Measurements from ENCODE around the gene NCAPG2. TPM values are rescaled to one million over a fixed set of nuclear protein-coding genes. Genes with fewer than 3 reads are reported as not detected.

Gene NCAPG2
- total RNA-seq, 1 experiment from 2014 or later = 99.5 TPM

DNA sequence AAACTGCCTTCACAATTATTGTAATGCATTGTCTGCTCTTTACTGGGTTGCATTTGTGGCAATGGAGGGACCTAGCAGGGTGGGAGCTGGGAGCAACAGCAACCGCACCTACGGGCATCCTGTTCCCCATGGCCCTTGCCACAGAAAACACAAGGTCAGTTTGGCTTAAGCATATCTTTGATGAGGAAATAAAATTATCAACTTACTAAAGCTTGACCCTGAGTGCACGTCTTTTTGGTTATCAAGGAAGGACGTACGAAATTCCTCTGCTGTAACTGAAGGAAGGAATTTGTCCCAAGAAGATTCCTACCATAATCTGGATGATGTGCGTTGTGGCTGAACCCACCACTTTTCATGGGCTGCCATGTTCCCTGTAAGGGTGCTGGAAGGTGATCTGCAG is 97.0 kb downstream of the NCAPG2 start:
- no peaks in the 10 kb centered on the region for H3K9me3 ChIP-seq (ENCODE audit: insufficient read depth, low read depth)
- H3K9me2 ChIP-seq (ENCODE audit: insufficient read depth) = no peaks in the 10 kb centered on the region
- H3K4me1 ChIP-seq (replicated peaks; ENCODE audit: insufficient read depth) = no peaks in the 10 kb centered on the region
- no peak for TF ChIP-seq EZH2 (IDR thresholded peaks at IDR 0.05; ENCODE audit: low read depth)
- TF ChIP-seq, protein P1, sequence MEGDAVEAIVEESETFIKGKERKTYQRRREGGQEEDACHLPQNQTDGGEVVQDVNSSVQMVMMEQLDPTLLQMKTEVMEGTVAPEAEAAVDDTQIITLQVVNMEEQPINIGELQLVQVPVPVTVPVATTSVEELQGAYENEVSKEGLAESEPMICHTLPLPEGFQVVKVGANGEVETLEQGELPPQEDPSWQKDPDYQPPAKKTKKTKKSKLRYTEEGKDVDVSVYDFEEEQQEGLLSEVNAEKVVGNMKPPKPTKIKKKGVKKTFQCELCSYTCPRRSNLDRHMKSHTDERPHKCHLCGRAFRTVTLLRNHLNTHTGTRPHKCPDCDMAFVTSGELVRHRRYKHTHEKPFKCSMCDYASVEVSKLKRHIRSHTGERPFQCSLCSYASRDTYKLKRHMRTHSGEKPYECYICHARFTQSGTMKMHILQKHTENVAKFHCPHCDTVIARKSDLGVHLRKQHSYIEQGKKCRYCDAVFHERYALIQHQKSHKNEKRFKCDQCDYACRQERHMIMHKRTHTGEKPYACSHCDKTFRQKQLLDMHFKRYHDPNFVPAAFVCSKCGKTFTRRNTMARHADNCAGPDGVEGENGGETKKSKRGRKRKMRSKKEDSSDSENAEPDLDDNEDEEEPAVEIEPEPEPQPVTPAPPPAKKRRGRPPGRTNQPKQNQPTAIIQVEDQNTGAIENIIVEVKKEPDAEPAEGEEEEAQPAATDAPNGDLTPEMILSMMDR (conservative IDR thresholded peaks at IDR 0.05) = no peak
- H3F3A ChIP-seq (ENCODE audit: insufficient read depth, low read depth) = no peaks in the 10 kb centered on the region
- POLR2A ChIA-PET (ENCODE audit: unreplicated experiment) = no interaction called here
- H4K20me1 ChIP-seq (ENCODE audit: insufficient read depth) = no peaks in the 10 kb centered on the region
- H3K4me3 ChIP-seq = no peak overlapping the region
- intact Hi-C loops (cut with micrococcal nuclease; ENCODE audit: unreplicated experiment) = no loop called here
- no peaks in the 10 kb centered on the region for H3K27me3 ChIP-seq (ENCODE audit: insufficient read depth, low read depth)
- CTCF ChIA-PET = no interaction called here
- H3K36me3 ChIP-seq (ENCODE audit: low read depth) = no peaks in the 10 kb centered on the region
- BruUV-seq (replicated peaks) = no TSS peak
- H3K79me2 ChIP-seq (ENCODE audit: low read depth) = no peaks in the 10 kb centered on the region
- H3K27ac ChIP-seq = no peak overlapping the region
- no peak overlapping the region for H2AFZ ChIP-seq
- no peak overlapping the region for H3K4me2 ChIP-seq
- DNase-seq = no peak

DNA sequence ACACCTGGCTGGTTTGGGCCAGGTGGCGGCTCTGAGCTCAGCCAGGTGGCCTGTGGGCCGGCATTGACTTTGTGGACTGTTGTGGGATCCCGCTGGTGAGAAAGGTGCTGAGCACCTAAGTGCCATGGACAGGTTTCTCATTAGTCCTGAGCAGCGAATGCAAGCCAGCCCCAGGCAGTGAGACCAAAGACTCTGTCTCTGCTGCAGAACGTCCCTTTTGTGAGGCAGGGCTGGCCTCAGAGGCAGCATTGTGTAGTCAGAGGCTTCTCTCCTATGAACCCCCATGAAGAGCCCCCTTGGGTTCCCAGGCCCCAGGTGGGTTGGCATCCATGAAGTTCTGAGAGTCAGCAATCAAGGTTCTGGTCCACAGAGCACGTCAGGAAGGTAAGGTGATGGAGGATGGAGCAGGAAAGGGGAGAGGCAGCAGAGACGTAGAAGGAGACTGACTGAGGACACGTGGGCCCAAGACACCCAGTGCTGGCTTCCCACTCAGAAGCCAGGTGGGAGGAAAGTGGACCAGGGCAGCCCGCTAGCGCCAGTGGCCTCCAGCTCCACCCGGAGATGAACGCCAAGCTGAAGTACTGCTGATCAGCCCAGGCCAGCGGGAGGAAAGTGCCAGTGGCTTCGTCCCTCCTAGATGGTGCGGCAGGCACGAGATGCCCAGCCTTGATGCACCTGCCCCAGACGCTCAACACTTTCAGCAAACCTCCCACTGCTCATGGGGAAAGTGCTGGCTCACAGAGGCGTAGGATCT is 97.8 kb downstream of the NCAPG2 start:
- Histone ChIP-seq H3K36me3 (ENCODE audit: low read depth) (no peaks in the 10 kb centered on the region), H3F3A (ENCODE audit: insufficient read depth, low read depth) (no peaks in the 10 kb centered on the region), H3K9me3 (ENCODE audit: insufficient read depth, low read depth) (no peaks in the 10 kb centered on the region), H3K4me3 (no peak overlapping the region), H3K79me2 (ENCODE audit: low read depth) (no peaks in the 10 kb centered on the region), H3K27me3 (ENCODE audit: insufficient read depth, low read depth) (no peaks in the 10 kb centered on the region), H3K27ac (no peak overlapping the region), H3K9me2 (ENCODE audit: insufficient read depth) (no peaks in the 10 kb centered on the region), H3K4me1 (replicated peaks; ENCODE audit: insufficient read depth) (no peaks in the 10 kb centered on the region), H2AFZ (no peak overlapping the region), H3K4me2 (no peak overlapping the region), H4K20me1 (ENCODE audit: insufficient read depth) (no peaks in the 10 kb centered on the region)
- no peak for TF ChIP-seq EZH2 (IDR thresholded peaks at IDR 0.05; ENCODE audit: low read depth)
- TF ChIP-seq, protein P1 (conservative IDR thresholded peaks at IDR 0.05) = no peak
- ChIA-PET POLR2A (ENCODE audit: unreplicated experiment) (no interaction called here), CTCF (no interaction called here)
- intact Hi-C loops (cut with micrococcal nuclease; ENCODE audit: unreplicated experiment) = no loop called here
- no TSS peak for BruUV-seq (replicated peaks)
- DNase-seq = no peak

DNA sequence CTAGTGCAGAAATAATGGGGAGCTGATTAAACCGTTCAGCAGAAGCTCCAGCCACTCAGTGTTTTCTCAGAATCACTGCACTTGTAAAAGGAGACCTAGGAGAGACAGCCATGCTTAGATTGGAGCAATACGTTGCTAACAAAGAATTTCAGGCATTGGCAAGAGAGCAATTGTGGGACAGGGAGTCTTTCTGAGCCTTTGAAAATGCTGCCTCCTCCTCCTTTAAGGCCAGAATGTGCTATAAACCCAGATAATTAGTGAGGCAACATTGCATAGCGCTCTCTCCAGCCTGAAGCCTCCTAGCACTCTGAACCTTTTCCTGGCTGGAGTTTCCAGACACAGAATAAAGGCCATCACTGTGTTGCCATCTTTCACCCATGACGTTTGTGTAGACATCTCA is 98.5 kb downstream of the NCAPG2 start:
- CTCF ChIA-PET = no interaction called here
- no peak for DNase-seq
- Histone ChIP-seq H3K4me3 (no peak overlapping the region), H3K9me2 (ENCODE audit: insufficient read depth) (no peaks in the 10 kb centered on the region), H3K4me1 (replicated peaks; ENCODE audit: insufficient read depth) (no peaks in the 10 kb centered on the region), H3K27ac (no peak overlapping the region), H3K36me3 (ENCODE audit: low read depth) (no peaks in the 10 kb centered on the region), H3F3A (ENCODE audit: insufficient read depth, low read depth) (no peaks in the 10 kb centered on the region), H3K9me3 (ENCODE audit: insufficient read depth, low read depth) (no peaks in the 10 kb centered on the region), H4K20me1 (ENCODE audit: insufficient read depth) (no peaks in the 10 kb centered on the region; the same call in 1 of the 2 replicates), H3K27me3 (ENCODE audit: insufficient read depth, low read depth) (no peaks in the 10 kb centered on the region), H2AFZ (no peak overlapping the region), H3K4me2 (no peak overlapping the region), H3K79me2 (ENCODE audit: low read depth) (no peaks in the 10 kb centered on the region)
- intact Hi-C loops (cut with micrococcal nuclease; ENCODE audit: unreplicated experiment) = no loop called here
- no peak for TF ChIP-seq EZH2 (IDR thresholded peaks at IDR 0.05; ENCODE audit: low read depth)
- TF ChIP-seq, protein P1 (conservative IDR thresholded peaks at IDR 0.05) = no peak
- POLR2A ChIA-PET (ENCODE audit: unreplicated experiment) = no interaction called here
- no TSS peak for BruUV-seq (replicated peaks)
